GM19035 (cell line): Measurements from ENCODE around the gene BRSK1.

Source experiments
- ATAC-seq: cut with Tn5 transposase; IDR thresholded peaks from one replicate; pipeline ENCODE4 v1.9.1; 2021; ENCODE audit not compliant: unreplicated experiment

Gene BRSK1

GRCh38 chr19:55283548-55284377 lies at the start of gene BRSK1:
Gene BRSK1, plus strand, starts transcription at chr19:55283997. Its CDS starts 446 bp downstream, at chr19:55284443.
- no peak for ATAC-seq

GRCh38 chr19:55238030-55238429 lies 45.8 kb upstream of the BRSK1 start:
- ATAC-seq = no peak

- no peak for ATAC-seq
These were observed 44.8 kb upstream of the BRSK1 start for GRCh38 chr19:55239004-55239403.

DNA sequence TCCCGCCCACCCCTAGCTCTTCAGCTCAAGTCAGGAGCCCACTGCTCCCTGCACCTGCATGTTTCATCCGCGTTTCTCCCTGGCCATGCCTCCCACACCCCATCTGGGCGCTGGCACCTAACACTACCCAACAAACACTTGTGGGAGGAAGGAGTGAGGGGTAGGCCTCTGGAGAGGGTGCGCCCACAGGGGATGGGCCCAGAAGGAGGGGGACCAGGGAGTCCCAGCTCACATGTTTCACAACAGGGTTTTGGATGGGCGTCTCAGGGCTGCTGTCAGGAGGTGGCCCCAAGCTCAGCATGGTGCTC lies 43.1 kb upstream of the BRSK1 start:
- ATAC-seq = no peak

DNA sequence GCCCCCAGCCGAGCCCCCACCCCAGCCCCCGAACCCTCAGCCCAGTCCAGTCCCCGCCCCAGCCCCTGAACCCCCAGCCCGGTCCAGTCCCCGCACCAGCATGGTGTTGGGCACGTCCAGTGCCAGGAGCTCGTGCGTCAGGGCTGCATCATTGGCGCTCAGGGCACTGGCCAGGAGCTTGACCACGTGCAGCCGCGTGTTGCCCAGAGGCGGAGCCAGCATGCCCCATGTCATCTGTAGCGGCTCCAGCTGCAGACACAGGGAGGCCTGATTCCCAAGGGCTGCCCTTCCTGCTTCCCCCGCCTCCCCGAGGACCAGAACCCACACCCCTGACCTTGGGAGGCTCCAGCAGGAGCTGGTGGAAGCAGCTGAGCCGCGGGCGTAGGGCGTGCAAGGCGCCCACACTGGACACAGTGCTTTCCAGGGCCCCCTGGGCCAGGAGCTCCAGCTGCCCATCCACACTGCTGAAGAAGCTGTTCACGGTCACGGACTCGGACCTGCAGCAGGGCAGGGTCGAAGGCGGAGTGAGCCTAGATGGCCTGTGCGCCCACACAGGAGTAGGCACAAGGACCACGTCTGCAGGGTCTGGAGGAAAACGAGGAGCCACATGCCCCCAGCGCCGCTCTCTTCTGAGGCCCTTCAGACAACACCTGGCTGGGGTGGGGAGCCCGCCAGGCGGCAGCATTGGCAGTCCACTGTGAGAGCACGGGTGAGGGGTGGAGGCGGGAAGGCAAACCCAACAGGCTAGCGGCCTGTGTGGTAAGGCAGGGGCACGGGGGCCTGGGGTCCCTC lies 42.5 kb upstream of the BRSK1 start:
- no peak for ATAC-seq

- no peak for ATAC-seq
These were observed 41.8 kb upstream of the BRSK1 start for GRCh38 chr19:55241935-55242464.

GRCh38 chr19:55242517-55242916 lies 41.3 kb upstream of the BRSK1 start:
- ATAC-seq = no peak

DNA sequence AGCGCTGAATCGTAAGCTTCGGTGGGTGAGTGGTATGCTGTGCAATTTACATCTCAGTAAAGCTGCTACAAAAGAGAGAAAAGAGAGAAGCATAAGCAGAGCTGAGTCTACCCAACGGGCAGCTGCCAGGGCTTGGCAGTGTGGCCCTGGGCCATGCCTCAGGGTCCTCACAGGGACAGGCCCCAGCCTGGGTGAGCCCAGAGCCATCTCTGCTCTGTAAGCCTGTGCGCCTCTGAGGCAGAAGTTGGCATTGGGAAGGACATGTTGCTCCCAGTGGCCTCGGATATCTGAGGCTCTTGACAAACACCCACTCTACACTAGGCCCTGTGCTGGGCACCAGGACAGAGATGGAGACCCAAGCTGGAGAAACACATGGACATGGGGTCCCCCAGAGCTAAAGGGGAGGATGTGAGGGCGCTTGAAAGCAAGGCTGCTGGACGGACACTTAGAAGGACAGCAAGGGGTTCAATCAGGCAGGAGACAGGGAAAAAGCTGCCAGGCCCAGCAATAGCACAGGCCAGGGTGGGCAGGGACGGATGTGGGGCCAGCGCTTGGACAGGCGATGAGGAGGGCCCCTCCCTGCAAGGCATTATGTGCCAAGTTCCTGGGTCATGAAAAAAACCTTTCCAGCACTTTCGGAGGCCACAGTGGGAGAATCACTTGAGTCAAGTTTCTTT lies 39.7 kb upstream of the BRSK1 start:
- no peak for ATAC-seq

DNA sequence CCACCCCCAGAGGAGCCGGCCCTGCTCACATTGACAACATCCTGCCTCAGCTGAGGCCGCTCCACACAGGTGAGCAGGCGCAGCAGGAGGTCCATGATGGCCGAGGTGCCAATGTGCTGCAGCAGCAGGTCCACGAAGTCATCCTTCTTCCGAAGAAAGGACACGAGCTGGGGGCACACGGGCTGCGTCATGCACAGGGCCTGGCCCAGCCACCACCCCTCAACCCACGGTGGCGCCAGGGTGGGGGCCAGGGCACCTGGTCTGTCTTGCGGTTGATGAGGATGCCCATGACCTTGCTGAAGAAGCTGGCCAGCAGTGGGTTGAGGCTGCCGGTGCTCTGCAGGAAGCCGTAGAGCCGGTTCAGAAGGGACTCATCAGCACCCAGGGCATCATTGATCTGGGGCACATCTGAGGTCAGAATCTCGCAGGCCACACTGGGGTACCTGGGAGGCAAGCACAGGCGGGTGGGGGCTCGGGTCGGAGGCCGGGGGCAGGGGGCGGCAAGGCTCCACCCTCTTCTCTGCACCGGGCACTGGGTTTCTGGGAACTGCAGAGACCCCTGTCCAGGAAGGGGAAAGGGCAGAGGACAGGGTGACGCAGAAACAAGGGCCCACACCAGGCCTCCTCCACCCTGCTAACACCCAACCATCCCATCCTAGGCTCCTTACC lies 38.4 kb upstream of the BRSK1 start:
- no peak for ATAC-seq

DNA sequence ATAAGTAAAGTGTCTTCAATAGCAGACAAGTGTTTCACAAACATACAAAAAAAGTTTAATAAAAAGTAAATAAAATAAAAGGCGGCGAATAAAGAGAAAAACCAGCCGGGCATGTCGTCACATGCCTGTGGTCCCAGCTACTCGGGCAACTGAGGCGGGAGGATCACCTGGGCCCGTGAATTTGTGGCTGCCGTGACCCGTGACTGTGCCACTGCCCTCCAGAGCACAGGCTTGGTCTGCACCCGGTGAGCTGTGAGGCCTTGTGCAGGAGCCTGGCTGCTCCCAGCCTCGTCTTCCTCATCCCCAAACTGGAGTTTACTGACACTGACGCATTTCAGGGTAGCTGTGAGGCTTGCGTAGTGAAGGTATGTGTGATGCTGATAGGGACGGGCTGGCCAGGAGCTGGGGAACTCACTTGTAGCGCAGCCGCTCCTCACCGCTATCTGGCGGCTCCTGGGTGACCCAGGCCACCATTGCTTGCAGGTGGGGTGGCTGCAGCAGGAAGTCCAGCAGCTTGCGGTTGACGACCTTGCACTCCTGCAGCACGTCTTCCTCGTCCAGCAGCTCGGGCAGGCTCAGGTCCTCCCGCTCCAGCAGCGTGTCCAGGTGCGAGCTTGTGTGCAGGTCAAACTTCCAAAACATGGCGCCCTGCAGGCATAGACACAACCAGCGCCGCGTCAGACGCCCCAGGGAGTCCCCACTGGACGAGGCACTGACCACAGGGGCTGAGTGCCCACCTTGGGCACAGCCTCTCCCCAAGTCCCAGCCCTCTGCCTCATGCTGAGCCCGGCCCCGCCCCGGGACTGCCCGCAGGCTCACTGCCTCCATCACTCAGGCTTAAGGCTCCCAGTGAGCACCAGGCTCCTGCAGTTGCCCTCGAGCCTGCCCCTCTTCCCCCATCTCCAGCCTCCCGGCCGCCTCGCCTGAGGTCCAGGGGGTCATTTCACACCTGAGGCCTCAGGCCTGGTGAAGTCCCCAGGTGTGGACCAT lies 37.0 kb upstream of the BRSK1 start:
- no peak for ATAC-seq

GRCh38 chr19:55247621-55248099 lies 36.1 kb upstream of the BRSK1 start:
- ATAC-seq = no peak

GRCh38 chr19:55248166-55248675 lies 35.6 kb upstream of the BRSK1 start:
- ATAC-seq = no peak

- no peak for ATAC-seq
These were observed 35.1 kb upstream of the BRSK1 start for GRCh38 chr19:55248704-55249103.

- ATAC-seq = no peak
These were observed 34.0 kb upstream of the BRSK1 start for GRCh38 chr19:55249841-55250240.

DNA sequence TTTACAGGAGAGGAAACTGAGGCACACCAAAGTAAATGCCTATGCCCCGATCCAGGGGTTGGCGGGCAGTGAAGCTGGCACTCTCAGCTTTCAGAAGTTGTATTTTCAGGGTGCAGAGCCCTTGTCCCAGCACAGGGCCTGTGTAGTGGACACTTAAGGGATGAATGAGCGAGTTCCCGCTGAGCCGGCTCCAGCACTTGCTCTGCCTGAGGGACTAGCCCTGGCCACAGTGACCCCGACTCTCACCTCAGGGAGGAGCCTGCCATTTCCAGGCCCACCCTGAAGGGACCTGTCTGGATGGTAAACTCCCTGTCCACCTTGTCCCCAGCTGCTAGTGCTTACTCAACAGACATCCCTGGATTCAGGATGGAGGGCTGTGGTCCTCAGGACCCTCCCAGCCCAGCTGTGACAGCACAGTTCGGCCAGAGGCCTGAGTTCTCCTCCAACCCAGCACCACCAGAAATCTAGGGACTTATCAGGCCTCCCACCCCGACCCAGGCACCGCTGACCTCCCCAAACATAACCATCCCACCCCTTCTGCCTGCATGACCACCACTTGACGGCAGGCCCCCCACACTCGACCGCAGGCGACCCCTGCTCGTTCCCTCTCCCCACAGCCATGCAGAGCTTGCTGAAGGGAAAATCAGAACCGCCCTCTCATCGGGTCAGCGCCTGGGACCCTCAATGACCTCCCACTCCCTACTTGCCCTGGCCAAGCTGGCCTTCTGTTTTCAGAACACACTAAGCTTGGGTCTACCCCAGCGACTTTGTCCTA lies 33.3 kb upstream of the BRSK1 start:
- ATAC-seq = no peak

GRCh38 chr19:55251341-55252081 lies 32.3 kb upstream of the BRSK1 start:
- ATAC-seq = no peak

DNA sequence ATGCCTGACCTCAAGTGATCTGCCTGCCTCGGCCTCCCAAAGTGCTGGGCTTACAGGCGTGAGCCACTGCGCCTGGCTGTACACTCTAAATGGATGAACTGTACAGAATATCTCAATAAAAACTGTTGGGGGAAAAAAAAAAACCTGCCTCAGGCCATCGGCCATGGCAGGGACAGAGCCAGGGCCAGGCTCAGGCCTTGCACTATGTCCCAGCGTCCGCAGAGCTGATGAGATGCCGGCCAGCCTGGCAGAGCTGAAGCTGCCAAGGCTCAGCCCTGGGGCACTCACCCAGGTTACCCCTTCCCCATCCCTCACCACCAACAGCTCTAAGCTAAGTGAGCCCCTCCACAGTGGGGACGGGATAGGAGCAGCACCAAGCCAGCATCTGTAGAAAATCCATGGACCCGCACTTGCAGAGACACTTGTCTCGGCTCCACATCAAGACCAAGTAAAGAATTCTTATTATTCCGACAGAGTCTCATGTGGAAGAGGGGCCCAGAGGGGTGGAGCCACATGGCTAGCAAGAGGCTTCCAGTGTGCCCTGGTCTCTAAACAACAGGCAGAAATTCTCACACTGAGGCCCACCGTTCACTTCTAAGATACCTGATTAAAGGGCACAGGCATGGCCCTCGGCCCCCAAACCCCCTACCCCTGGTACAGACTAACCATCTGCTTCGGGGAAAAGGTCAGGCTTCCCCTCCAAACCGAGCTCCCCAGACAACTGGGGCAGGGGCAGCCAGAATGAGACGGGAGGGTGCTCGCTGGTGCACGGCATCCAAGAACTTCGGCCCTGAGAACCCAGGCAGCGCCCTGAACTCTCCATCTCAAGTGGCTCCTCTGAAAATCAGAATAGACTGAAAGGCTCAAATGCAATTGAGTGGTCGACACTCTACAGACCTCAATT lies 30.8 kb upstream of the BRSK1 start:
- ATAC-seq = no peak
